Measurements from ENCODE around the gene PELI2.

The PELI2 gene

DNA sequence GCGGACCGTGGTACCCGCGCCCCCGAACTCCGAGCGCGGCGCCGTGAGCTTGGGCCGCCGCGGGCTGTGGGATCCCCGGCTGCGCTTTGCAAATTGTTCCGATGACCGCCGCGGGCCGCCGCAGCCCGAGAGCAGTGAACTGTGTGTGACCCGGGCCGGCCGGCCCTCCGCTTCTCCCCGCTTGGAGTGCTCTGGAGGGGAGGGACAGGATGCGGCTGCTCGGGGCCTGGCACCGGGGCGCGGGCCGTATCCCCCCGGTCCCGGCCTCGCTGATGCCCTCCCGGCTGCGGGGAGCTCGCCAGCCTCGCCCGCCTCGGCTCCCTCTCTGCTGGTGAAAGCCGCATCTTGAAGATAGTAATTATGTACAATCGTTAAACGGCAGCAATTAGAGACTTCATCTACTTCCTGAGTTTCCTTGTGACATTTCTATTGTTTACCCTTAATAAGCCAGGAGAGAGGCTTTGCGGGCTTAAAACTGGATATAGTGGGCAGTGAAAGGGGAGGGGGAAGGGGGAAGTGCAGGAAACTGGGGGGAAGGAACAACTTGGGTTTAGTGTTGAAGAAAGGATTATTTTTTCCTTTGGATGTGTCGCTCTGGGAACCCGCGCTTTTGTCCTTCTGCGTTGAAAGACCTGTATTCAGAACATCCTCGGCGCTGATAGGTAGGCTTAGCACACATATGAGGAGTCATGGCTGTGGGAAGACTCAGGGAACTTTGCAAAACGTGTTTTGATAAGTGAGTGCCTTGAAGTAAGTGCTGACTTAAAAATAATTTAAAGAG, 1.2 kb downstream of the PELI2 start:
- peak; percentile 38 to 50 for DNase-seq

DNA sequence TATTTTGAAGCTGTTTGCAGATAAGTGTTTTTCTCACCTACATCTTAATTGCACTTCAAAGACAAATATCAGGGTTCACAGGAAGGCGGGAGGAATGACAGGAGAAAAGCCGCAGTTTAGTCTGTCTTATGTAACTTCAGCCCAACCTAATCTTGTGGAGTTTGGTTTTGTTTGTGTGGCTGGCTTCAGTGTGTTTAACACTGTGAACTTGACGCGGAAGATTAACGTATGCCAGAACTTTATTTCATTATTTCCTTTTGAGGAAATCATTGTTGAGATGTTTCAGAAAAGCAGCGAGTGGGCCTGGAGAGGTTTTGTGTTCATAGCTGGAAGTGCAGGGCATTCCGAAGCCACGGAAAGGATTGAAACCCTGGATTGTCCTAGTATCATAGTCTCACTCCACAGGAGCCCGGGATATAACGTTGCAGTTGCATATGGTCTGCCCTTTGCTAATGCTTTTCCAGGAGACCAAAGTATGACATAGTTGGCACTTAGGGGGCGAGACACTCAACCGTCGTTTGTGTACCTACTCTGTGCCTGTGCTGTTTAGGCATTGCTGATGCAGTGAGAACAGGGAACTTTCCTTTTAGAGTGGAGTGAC, 2.0 kb downstream of the PELI2 start:
- no peak for DNase-seq

DNA sequence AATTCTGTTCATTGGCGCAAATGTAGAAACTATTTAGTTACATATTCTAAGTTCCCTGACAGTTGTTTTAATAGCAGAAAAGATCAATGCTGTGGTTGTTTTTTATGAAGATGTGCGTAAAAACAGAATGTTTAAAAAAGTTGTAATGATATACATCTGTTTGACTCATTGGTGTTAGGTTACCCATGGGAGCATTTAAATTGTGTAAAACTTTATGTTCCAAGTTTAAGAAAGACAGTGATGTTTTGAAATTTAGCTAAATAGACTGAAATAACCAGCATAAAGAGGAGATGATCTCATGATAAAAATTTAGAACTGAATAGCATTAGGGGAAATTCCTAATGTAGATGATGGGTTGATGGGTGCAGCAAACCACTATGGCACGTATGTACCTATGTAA, 3.6 kb downstream of the PELI2 start:
- no peak for DNase-seq

DNA sequence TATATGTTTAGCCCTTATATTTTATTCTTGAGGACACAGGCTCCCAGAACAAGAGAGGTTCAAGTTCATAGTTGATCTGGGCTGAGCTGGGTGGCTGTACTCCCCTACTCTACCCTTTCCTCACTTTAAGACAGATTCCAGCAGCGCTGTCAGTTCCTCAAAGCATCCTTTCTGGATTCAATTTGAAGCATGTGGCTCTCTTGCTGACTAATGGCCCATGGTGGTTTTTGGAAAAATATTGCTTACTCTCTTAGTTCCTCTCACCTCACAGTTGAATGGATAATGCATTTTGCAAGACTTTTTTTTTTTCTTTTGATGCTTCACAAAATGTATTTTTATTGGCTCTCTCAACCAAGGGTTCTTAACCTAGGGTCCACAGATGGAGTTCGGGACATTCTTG, 4.1 kb downstream of the PELI2 start:
- no peak for DNase-seq

DNA sequence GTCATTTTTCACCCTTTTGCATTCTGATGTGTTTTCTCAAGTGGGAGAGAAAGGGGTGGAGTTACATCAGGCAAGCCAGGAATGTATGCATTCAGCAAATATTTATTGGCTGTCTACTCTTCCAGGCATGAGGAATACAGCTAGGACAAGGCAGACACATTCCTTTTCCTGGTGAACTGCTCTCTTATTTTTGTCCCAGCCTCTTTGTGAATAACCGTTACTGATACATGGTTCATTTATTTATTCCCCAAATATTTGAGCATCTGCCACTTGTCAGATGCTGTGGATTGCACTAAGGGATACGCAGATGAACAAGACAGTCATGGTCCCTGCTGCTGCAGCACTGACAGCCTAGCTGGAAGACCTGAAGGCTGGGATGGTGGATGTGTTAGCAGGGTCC, 6.1 kb downstream of the PELI2 start:
- no peak for DNase-seq

DNA sequence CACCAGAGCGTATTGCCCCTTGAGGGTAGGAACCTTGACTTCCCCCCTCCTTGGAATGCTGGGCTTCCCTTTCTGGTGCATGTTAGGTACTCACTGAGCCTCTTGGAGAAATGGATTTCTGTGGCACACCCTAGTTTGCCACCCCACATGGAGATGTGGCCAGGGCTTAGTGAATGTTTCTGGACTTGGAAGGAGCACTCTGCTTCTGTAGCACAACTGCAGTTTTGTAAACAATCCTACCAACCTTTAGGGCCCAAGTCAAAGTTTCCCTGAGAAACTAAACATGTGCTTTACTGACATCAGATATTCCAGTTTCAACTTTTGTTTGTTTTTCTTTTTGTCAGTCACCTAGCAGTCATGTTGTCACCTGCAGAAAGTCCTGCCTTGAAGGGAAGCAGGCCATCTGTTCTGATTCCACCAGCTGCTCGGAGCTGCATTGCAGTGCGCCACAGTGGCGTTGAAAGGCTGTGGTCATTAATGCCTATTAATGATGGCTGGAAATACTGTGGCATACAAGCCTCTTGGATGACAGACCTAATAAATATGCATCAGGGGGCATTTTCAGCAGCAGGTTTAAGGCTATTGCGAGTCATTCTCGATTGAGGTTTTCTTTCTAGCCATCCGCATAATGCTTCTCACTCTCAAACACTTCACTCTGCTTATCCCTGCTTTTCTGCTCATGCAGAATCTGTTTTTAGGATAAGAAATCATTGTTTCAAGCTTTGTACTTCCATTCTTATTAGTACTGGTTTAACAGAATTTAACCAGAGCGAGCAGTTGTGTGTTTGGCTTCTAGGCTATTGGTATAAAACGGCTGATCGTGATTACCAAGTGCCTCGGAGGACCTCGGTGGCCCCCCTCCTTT, 7.8 kb downstream of the PELI2 start:
- DNase-seq = no peak

DNA sequence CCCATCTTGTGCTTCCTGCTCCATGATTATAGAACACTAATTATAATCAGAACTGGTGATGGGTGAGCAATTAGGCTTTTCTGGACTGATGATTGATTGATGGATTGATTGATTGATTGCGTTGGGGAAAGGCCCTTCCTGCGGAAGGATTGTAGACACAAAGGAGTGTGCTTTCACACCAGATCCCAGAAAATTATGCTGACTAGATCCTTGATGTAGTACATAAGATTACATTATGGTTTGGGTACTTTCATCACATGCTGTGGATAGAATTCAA, 8.4 kb downstream of the PELI2 start:
- DNase-seq = no peak

DNA sequence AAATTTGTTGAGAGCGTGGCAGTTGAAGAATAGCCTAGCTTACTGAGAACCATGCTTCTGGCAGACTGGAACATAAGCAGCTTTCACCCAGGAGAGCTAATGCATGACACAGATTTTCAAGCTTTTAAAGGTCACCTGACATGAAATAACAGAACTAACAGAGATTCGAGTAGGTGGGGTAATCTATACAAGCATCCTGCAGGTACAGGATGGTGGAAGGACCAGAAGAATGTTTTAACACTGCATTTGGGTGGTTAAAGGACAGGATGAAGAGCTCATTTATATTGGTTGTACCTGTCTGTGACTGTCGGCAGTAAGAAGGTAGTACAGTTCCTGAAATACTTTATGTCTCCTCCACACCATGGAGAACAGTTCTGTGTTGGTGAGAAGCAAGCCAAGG, 8.9 kb downstream of the PELI2 start:
- no peak for DNase-seq

DNA sequence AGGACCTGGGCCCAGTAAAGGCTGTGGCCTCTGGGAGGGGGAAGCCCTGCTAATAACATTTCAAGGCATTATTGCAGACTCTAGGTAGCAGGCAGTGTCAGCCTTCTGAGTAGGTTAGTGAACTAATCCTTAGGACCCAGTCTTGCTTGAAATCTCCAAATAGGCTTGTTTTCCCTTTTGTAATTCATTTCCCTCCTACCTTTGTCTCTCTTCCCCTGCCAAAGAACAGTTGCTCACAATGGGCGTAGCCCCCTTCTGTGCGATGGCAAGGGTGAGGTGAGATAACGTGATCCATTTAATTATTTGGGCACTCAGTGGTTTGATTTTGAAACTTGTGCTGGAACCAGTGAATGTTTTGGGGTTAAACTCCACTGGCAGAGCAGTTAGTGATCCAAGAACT, 10.9 kb downstream of the PELI2 start:
- no peak for DNase-seq

DNA sequence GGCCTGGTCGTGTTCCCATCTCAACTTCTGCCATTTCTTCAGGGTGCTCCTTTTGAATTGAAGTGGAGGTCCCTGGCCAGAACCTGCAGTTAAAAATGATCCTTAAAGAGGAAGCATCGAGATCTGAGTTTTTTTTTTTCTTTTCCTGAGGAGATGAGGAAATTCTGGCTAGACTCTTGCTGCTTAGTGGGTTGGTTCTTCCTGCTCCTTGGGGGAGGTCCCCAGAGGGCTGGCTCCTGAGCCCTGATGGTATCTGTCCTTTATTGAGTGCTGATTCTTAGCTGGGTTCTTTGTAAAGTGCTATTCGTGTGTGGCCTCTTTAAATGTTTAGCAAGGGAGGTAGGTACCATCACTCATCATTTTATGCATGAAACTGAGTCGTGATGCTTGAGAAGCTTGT, 11.7 kb downstream of the PELI2 start:
- DNase-seq = no peak

DNA sequence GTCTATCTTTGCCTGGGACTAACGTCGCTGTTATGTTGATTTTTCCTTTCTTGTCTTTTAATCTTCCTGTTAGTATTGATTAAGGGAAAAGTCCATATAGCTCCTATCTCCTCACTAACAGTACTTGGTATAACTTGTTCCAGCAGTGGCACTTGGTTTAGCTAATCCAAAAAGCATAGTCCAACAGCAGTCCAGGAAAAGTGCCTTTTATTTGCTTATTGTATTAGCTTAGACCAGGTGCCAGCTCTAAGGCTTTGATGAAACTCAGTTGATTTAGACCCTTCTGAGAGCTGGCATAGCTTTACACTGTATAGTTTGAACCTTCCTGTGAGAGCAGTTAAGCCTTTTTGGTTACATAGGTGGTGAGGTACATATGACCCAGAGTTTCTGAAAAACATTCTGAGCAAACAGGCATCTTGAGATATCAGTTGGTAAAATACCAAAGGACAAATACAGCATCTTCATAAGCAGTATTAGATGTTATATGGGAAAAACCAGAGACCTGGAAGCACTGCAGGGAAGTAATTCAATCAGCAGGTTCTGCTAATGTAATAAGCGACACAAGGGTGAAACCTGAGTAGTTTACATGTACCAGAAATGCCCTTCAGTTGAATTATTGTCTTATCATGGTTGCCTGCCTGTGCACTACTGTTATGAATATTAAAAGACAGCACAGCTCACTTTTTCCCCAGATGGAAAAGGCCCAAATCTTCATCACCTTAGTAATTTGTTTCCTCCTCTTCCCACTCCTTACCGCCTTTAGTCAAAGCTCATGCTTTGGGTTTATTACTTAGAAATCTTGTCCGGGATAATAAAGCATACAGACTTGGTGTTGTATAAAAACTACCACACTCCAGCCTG, 13.0 kb downstream of the PELI2 start:
- no peak for DNase-seq

DNA sequence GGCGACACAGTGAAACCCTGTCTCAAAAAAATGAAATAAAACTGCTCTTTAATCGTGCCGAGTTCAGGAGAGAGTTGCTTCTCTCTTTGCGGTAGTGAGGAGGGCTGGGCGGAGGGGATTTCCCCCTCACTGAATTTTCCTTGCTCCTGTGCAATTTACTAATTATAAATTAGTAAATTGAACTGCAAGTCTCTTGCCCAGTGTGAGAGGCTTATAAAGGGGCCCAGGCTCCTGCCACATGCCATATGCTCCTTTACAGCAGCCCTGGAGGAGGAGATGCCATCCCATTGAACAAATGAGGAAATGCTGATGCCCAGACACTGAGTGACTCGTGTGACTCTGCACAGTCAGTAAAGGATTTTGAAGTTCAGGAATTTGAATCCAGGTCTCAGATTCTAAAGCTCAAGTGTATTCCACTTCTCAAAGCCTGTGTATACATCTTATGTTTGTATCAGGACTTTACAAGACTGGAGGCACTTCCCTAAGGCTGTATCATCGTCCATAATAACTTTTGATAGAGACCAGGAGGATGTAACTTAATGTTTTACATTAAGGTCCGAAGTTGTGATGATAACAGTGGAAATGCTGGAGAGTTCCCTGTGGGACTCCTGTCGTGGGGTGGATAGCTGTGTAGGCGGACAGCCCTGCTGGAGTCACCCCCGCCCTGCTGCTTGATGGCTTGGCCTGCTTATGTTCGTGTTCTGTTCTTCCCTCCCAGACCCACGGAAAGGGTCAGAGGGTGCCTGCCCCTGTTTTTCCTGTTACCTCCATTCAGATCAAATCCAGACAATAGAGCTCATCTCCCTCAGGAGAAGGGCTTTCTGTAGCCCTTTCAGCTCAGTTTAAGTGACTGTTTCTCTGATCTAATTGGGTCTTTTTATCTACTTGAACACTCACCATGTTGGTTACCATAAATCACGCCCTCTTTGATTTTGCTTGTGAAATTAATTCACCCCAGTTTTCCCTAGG, 13.9 kb downstream of the PELI2 start:
- no peak for DNase-seq

DNA sequence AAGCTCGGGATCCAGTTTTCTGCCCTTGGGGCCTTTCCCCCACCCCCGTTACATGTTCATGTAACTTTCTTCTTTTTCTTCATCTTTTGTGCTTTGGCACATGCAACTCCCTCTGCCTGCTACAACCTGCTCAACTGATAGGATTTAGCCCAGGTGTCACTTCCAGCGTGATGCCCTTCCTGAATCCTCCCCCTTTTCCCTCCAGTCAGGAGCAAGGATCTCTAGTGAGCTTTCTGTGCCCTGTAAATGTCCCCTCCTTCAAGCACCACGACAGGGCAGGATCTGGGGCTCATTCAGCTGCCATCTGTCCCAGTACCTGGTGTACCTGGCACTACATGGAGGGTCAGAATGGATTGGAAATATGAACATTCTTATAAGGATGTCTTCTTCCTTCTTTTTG, 15.3 kb downstream of the PELI2 start:
- no peak for DNase-seq

DNA sequence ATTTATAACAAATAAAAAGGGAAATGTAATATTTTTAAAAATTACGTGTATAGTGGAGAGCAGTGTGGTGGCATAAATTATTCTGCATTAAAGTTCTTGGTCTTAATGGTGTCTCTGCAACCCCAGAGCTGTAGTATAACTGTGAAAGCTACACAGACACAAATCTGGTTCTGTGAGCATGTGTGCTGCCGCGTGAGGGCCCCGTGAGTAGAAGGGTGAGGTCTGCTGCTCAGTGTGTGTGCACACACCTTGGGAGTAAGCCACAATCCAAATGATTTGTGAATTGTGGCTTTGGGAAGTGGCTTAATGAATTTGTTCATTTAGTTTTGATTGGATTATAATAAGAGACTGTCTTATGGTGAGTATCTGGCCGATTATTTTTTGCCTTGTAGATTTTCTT, 16.8 kb downstream of the PELI2 start:
- no peak for DNase-seq

DNA sequence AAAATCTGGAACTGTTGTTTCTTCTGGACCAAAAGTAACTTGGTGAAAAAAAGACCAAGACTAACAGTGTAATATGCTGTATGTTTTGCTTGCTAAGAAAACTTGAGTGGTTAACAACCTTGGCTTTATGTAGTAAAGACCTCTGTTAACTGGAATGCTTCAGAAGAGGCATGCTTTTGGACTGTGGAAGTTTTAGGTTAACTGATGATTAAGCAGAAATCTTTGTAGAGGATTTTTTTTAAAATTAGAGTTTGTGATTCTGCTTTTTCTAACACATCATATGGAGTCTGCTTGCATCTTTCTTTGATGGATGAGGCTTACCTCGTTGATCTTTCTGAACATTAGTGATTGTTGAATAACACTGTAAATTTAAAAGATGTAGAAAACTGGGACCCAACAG, 17.5 kb downstream of the PELI2 start:
- no peak for DNase-seq

DNA sequence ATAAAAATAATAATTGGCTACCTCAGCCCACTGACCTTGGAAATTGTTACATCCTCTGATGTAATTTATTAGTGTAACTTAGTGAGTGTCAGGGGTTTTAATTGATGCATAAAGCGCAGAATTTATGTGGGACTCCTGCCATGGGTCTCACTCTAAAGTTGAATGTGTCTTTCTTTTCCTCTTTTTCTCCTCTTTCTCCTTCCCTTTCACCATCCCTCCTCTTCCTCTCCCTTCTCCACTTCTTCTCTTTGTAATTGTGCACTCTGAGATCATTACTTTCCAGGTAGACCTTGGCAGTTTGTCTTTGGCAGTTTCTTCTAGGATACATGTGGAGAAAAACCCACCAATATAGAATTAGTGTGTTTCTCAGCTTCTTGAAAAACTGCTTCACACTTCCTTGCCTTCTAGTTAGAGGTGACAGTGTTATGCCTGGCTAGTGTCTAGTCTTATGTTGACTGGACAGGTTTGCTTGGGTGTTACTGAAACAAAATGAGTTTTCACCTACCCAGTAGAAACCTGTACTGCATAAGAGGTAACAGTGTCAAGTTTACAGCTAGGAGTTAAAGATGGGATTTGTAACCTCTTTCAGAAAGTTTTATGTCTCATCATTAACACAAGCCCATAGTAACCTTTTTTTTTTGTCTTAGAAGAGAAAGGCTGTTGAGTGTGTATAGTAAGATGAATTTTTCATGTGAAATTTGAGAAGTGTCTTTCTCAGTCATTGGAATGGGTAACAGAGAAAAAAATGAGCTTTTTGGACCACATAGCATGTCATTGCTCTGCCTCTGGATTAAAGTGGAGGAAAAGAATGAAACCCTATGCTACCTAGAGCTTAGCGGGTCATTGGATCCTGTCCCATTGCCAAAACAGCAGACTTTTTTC, 18.6 kb downstream of the PELI2 start:
- DNase-seq = no peak

DNA sequence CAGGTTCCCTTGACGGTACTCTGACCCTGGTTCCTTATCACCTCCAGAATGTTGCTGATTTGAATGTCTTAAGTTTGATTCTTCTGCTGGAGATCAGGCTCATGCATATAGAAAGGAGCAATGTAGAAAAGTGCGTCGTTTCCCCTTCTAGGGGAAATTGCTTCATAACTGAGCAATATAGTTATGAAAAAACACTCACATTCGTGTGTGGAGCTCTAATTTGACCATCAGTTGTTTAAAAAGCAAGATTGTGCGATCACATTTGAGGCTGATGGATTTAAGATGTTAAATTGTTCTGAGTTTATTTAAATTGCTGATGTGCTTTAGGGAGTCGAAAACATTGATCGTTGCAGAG, 19.2 kb downstream of the PELI2 start:
- no peak for DNase-seq

DNA sequence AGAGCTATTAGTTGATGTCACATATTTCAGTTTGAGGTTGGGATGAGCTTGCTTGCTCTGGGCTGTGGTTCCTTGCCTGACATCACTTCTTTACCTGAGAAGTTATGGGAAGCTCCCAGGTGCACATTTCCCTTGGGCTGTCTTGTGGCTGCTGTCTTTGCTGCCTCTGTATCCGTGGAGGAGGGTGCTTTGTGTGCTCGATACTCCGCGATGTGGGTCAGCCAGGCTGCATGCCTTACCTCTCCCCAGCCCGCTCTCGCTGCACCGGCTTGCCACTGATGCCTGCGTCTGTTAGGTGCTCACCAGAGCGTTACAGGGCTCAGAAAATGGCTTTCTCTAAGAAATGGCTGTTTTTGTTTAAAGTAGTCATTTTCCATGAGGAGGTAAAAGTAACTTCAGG, 19.6 kb downstream of the PELI2 start:
- DNase-seq = no peak

DNA sequence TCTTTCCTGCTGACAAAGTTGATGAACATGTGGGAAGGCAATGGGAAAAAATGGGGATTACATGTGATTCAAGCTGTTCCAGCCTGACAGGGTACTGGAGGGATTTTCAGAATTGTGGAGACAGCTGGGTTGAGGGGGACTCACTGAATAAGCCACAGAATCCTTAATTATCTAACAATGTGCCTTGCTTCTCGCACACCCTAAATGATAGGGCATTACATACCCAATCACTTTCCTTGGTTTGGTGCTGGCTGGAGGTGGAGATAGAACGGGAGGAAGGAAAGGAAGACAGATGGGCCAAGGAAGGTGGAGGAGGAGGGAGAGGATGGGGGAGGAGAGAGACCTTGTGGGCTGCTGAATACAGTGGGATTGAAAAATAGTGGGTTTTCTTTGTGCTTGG, 20.7 kb downstream of the PELI2 start:
- no peak for DNase-seq

DNA sequence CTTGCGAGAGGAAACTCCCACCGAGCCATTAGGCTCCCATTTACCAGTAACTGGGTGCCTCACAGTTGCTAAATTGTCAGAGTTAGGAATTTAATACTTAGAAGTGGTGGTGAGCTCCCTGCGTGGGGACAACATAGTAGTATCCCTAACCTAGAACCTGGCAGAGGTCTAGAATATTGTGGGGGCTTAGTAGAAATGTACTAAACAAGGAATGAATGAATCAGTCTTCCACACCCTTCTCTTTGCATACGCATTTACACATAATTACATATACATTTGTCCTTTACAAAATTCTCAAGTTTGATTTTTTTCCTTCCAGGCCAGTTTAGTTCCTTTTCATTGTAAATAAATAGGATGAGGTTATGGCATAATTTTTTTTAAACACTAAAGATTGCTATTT, 24.1 kb downstream of the PELI2 start:
- DNase-seq = no peak

DNA sequence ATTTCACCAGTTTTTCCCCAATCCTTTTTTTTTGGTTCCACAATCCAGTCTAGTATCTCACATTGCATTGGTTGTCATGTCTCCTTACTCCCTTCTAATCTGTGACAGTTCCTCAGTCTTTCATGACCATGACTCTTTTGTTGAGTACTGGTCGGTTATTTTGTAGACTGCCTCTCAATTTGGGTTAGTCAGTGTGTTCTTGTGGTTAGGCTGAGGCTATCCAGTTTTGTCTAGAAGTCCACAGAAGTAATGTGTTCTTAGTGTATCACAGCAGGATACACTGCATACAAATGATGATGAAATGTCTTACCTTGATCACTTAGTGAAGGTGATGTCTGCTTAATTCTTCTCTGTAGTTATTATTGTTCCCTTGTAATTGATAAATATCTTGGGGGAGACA, 24.8 kb downstream of the PELI2 start:
- no peak for DNase-seq
